GM10248 (cell line): ENCODE data around the gene PREX1.

ENCODE experiments used
- CTCF ChIA-PET: fragments of 300-600 bp; sonication (Branson Sonifier 250); formaldehyde crosslinking; extraction: SDS; loops from one replicate; lab custom pipeline; 2021; ENCODE audit warnings: antibody characterized with exemption; lab: Yijun Ruan, JAX
- POLR2A ChIA-PET: fragments of 350-650 bp; sonication (Branson Sonifier 250); formaldehyde crosslinking; extraction: SDS; loops from one replicate; lab custom pipeline; 2020; ENCODE audit warnings: antibody characterized with exemption; lab: Yijun Ruan, JAX
- DNase-seq: peaks from one replicate; pipeline ENCODE4 v3.0.0; 2012; ENCODE audit errors: extremely low spot score
- TF ChIP-seq, protein P1 (sequence below): IDR thresholded peaks from 2 replicates; pipeline ENCODE4 v1.5.1; 2012; ENCODE audit warnings: mild to moderate bottlenecking, low read depth; ENCODE audit errors: extremely low read depth, missing control alignments, control extremely low read depth

The PREX1 gene

DNA sequence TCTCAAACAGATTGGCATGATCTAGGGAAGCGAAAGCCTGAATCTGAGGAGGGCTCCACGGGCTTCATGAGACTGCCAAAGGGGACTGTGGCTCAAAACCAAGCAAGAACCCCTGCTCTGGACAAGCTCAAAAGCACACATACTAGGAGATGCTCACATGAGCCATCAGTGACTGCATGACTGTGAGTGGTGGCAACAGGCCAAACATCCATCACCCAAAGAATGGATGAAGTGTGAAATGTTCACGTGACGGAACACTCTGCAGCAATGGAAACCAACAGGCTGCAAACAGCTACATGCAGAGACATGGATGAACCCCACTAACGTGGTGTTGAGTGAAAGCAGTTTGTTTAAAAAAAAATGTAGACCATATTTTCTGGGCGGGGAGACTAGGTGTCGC lies 136.3 kb downstream of the PREX1 start:
- ChIA-PET CTCF (interaction anchor here (1.0 kb wide), 1 partner anchor 9 kb away, joined by 3 read pairs; no protein-coding TSS in a partner anchor), POLR2A (no interaction called here)
- TF ChIP-seq, protein P1, sequence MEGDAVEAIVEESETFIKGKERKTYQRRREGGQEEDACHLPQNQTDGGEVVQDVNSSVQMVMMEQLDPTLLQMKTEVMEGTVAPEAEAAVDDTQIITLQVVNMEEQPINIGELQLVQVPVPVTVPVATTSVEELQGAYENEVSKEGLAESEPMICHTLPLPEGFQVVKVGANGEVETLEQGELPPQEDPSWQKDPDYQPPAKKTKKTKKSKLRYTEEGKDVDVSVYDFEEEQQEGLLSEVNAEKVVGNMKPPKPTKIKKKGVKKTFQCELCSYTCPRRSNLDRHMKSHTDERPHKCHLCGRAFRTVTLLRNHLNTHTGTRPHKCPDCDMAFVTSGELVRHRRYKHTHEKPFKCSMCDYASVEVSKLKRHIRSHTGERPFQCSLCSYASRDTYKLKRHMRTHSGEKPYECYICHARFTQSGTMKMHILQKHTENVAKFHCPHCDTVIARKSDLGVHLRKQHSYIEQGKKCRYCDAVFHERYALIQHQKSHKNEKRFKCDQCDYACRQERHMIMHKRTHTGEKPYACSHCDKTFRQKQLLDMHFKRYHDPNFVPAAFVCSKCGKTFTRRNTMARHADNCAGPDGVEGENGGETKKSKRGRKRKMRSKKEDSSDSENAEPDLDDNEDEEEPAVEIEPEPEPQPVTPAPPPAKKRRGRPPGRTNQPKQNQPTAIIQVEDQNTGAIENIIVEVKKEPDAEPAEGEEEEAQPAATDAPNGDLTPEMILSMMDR, result no peak
- no peak for DNase-seq

DNA sequence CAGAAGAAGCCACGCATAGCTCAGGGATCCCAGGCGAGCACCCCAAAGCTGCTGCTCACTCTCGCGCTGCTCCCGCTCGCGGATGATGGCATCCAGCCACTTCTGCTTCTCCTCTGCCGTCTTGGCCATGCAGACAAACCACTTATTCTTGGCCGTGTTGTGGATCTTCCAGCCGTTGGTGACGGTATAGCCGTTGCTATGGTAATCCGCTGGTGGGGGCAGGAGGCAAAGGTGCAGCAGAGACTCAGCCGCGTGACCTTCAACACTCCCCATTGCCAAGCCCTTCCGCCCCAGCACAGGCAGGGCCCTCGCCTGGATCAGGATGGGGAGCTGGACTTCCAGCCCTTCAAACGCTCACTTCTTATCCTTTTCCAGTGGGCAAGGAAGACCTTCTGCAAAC lies 136.9 kb downstream of the PREX1 start:
- DNase-seq, result no peak
- TF ChIP-seq, protein P1, result no peak
- CTCF ChIA-PET, result interaction anchor here (1.0 kb wide), 1 partner anchor 10 kb away, joined by 3 read pairs; no protein-coding TSS in a partner anchor
- POLR2A ChIA-PET, result no interaction called here

DNA sequence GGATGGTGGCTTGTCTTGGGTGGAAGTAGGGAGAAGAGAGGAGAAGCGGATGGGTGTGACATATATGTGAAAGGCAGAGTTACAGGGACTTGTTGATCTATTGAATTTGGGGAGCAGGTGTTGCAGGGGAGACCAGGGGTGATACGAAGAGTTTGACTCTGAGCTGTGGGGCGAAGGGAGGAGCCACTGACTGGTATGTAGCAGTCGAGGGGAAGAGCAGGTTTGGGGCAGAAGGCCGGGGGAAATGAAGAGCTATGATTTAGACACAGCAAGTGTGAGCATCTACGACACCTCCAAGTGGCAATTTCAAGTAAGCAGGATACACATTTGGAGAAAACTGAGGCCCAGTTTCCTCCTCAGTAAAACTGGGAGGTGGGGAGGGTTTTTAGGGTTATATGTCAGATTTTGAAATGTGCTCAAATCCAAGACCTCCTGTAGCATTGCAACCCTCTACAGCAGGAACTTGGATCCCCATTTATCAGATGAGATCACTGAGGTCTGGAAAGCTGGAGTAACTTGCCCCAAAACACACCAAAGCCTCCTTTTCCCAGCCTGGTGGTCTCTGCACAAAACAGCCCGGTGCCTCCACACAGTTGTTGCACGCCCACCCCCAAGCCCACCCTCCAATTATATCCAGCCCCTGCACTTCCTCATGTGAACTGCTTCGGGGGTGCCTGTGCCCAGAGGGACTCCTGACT lies 137.8 kb downstream of the PREX1 start:
- CTCF ChIA-PET, result interaction anchor here (0.8 kb wide), 2 partner anchors 29 to 277 kb away, joined by 3 read pairs; no protein-coding TSS in a partner anchor
- TF ChIP-seq, protein P1, result no peak
- POLR2A ChIA-PET, result no interaction called here
- no peak for DNase-seq

DNA sequence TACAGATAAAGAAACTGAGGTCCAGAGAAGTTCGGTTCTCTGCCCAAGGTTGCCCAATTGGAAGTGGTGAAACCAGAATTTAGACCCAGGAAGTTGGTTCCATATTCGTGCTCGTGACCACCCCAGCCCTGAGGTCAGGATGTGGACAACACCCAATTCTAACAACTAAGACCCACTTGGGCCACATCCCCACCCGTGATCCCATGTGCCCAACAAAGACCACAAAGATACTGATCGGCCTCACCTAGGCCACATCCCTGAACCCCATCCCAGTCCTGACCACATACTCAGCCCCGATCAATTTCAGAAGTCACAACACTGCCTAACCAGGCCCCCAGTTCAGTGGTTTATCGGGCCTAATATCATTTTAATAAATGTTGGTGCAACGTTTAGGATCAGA lies 138.4 kb downstream of the PREX1 start:
- POLR2A ChIA-PET, result no interaction called here
- CTCF ChIA-PET, result interaction anchor here (0.8 to 1.0 kb wide), 2 partner anchors 11 to 278 kb away, joined by 3 to 4 read pairs; no protein-coding TSS in a partner anchor
- DNase-seq, result no peak
- TF ChIP-seq, protein P1, result no peak

DNA sequence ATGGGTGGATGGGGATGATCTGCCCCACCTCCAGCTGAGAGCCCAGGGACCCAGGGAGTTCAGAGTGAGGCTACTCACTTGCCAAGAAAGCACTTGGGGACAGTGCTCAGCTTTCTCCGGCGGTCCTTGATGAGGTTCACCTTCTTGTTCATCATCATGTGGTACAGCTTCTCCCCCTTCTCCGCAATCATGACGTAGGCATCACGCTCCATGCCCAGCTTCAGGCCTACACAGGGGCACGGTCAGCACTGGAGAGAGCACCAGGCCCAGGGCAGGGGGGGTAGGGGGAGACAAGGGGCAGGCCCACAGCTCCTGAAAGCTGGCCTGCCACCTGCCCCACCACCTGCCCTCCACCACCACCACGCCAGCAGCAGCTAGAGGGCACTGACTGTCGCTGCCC lies 139.2 kb downstream of the PREX1 start:
- POLR2A ChIA-PET, result no interaction called here
- CTCF ChIA-PET, result interaction anchor here (1.0 kb wide), 1 partner anchor 10 kb away, joined by 4 read pairs; no protein-coding TSS in a partner anchor
- no peak for DNase-seq
- TF ChIP-seq, protein P1, result no peak

DNA sequence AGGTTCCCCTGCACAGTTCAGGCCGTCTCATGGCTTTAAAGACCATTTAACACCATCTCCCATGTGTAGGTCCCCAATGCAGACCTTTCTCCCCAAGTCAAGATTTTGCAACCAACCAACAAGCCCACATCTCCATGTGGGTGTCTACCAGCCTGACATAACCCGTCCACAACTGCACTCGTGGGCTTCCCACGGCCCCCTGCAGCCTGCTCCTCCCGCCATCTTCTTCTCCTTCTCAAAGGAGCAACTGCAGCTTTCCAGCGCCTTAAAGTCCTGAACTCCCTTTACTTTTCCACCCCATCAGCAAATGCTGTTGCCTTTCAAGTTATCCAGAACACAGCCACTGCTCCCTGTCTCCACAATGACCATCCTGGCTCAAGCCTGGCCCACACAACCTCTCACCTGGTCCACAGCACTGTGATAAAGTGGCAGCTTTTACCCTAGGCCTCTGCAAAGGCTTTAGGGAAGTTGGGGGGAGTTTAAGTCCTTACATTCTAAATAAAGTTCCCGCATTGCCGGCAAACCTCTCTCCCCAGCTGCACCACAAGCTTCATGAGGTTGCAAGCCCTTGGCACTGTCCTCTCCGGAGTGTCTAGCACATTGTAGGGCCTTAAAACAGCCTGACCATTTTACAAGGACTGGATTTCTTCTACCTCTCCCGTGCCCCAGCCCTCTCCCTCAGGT lies 140.5 kb downstream of the PREX1 start:
- ChIA-PET POLR2A (no interaction called here), CTCF (interaction anchor here (1.0 kb wide), 1 partner anchor 30 kb away, joined by 3 read pairs; no protein-coding TSS in a partner anchor)
- TF ChIP-seq, protein P1, result no peak
- no peak for DNase-seq
